HG02623 (cell line): ENCODE measurements around the gene GATD1.

ENCODE experiments used
- ATAC-seq: cut with Tn5 transposase; IDR thresholded peaks from one replicate; pipeline ENCODE4 v1.9.1; 2021; ENCODE audit warnings: moderate library complexity; ENCODE audit not compliant: unreplicated experiment

The GATD1 gene

DNA sequence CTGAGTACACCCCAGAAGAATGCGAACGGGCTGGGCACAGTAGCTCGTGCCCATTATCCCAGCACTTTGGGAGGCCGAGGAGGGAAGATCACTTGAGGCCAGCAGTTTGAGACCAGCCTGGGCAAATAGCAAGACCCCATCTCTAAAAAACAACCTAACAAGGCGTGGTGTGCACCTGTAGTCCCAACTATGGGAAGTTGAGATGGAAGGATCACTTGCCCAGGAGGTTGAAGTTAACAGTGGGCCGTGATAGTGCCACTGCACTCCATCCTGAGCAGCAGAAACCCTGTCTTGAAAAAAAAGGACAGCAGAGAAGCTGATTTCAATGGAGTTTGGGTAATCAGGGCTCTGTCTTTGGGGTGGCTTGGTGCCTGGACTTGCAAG is 35.8 kb upstream of the GATD1 start:
- ATAC-seq, result no peak

DNA sequence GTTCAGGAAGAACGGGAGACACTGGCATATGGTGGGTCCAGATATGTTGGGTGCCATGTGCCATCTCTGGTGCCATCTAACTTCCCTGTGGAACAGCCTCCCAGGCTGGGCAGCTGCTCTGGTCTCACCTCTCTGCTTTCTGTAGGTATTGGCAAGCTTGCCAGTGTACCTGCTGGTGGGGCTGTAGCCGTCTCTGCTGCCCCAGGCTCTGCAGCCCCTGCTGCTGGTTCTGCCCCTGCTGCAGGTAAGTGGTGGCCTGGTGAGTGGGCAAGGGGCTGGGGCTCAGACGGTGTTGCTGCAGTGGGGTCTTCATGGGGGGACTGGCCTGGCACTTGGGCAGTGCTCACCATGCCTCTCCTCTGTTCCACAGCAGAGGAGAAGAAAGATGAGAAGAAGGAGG is 35.1 kb upstream of the GATD1 start:
- ATAC-seq, result no peak

DNA sequence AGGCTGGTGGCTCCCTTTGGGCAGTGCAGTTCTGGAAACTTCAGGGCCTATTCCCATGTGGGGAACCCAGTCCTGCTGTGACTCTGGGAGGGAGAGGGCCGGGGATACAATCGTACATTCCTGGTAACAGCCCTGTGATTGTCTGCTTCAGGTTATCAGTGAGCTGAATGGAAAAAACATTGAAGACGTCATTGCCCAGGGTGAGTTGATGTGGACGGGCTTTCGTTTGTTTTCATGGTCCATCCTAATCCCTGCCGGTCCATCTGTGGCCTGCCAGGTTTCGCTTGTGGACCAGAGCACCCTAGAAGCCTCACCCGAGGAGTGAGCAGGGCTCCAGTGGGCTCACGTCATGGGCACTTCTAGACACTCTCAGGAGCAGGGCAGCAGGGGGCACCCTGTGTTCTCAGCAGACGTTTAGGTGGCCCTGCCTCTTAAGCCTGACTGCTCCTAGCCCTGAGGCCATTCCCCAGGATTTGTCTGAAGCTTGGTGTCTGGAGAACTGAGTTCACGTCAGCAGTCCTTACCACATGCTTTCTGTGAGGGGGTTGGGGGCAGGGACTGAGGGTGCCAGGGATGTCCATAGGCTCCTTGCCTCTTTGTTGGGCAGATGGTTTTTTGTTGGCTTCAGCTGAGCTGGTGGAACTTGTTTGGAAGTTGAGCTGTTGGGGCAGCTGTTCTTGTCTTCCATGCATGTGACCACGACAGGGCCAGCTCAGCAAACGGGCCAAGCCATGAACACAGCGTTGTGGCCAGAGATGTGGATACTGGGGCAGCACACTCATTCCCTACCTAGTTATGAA is 34.4 kb upstream of the GATD1 start:
- no peak for ATAC-seq

DNA sequence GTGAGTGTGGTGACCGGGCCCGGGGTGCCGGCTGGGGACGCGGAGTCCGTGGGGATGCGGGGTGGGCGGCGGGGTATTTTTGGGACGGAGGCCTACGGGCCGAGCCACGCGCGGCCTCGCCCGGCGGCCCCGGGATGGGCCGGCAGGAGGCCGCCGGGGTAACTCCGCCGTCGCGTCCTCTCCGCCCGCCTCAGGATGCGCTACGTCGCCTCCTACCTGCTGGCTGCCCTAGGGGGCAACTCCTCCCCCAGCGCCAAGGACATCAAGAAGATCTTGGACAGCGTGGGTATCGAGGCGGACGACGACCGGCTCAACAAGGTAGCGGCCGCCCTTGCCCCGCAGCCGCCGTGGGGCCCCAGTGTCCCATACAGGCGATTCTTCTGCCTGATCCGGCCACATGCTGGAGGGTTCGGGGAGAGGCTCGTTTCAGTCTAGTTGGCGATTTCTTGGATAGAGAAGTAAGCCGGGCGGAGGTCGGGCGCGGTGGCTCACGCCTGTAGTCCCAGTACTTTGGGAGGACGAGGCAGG is 32.8 kb upstream of the GATD1 start:
- peak; percentile 6 for ATAC-seq

DNA sequence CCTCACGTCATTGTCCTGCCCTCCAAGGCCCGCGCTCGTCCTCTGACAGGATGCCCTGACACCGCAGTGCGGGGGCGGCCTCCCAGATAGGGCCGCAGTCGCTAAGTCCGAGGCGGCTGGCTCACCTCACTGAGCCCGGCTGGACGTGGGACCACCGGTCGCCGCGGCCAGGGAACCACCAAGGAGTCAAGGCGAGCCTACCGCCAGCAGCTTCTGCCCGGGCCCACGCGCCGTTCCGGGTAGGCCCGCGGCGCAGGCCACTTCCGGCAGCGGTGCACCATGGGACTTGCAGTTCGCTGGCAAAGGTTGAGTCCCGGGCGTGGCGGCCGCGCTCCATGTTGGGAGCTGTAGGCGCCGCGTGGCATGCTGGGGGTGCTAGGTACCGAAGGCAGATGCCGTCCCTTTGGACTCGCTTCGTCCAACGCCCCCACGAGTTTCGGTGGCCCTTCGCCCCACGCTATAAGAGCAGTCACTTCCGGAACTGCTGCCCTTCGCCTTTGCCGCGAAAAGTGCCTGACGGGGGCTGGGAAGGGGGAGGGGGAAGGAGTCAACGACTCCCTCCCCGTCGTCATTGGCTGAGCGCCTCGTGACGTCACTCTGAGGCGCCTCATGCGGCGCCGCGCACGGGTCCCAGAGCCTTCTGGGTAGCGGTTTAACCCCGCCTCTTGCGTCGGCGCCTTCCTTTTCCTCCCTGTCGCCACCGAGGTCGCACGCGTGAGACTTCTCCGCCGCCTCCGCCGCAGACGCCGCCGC is 32.2 kb upstream of the GATD1 start, which contains the start of gene RPLP2:
TSS of gene RPLP2 (plus strand) at position 681 of the 753 bp plus-strand sequence. CDS start 268 bp downstream, outside the sequence.
- peak; percentile 62 for ATAC-seq

GRCh38 chr11:808427-809286 is 31.4 kb upstream of the GATD1 start:
- no peak for ATAC-seq

DNA sequence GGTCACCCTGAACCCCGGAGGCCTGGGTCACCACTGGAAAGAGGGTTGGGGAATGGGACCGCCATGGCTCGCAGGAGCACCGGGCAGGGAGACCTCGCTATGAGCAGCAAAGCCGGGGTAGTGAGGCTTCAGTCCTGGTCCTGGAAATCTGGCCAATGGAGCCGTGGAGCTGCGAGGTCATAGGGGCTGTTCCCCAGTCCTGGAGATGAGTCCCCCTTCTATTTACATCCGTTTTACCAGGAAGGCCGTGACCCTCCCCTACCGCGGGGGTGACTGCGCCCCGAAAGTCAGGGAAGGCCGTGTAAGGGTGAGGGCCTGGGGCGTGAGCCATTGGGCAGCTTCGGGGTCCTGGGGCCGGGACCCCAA is 27.3 kb upstream of the GATD1 start:
- ATAC-seq, result no peak

DNA sequence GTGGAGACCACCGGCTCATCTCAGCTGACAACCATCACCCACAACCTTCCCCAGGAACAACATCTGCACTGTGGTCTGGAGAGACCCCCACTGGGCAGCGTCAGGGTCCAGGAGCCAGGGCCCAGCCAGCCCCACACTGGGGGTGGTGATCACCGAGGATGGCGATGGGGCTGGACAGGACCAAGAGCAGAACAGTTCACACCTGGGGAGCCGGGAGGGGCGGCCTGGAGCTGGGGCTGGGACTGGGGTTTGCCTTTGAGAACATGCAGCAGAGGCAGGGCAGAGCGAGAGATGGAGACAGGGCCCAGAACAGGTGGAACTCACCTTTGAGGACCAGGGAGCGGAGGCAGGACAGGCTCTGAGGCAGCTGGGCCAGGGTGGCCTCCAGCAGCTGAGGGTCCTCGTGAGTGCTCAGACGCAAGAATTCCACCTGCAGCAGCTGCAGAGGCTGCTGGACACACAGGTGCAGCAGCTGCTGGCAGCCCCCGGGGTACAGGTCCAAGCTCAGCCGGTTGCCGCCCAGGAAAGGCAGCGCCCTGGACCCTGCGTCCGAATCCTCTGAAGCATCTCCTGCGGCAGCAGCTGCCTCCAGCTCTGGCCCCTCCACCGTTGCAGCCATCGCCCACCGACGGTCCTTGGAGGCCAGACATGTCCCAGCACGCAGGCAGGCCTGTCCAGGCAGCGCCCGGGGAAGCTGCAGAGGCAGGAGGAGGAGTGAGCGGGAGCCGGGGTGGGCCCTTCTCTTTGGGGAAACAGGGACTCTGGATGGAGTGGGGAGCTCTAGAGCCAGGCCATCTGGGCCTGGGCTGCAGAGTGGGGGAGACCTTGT is 26.7 kb upstream of the GATD1 start:
- no peak for ATAC-seq

DNA sequence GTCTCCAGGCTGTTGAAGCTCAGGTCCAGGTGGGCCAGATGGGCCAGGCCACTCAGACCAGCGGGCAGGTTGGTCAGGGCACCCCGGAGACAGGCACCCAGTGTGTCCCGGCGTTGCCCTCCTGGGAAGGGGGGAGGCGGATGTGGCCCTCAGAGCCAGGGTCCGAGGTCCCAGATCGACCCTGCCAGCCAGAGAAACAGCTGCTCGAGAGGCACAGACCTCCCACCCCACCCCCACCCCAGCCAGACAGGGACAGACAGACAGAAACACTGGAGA is 26.1 kb upstream of the GATD1 start:
- ATAC-seq, result no peak

GRCh38 chr11:802693-803466 is 25.6 kb upstream of the GATD1 start:
- ATAC-seq, result no peak

DNA sequence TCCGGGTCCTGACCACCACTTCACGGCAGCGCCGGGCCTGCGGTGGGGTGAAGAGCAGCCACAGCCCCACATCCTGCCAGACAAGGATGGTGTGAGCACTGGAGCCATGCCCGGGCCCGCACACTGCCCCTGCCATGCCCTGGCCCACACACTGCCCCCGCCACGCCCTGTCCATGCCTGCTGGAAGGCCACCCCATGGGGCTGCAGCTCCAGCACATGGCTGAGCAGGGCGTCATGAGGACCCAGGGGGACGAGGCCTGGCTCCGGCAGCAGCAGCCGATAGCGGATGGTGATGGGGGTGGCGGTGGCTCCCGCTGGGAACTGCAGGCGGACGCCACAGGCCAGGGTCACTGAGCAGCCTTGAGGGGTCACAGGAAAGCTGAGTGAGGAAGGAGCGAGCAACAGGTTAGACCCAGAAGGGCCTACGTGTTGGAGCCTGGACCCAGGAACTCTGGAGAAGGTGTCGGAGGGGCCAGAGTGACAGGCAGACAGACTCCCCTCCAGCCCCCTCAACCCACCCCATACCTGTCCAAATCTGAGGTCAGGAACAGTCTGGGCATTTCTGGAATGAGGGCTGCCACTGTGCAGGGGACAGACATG is 24.8 kb upstream of the GATD1 start:
- ATAC-seq, result no peak

DNA sequence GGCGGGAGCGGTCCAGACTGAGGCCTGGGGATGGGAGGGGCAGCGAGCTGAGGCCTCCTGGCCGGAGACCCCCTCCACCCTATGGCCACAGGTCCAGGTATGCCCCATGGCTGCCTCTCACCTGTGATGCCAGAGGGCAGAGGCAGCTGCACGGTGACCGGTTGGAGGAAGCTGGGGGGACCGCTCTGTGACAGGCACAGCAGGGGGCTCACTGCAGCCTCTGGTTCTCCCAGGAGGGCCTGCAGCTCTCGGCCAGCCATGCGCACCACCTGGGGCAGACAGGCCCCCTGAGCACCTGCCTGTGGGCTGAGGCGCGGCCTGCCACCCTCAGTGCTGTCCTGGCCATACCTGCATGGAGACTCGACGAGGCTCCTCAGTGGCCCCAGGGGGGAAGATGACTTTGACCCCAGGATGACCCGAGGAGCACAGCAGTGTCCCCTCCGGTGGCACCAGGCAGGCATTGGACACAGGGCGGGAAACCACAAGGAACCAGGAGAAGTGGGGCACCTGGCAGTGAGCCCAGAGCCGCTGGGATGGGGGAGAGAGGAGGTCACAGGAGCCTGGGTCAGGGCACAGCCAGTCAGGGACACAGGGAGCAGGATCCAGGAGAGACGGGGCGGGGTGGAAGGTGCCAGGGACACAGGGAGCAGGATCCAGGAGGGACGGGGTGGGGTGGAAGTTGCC is 24.0 kb upstream of the GATD1 start:
- no peak for ATAC-seq

GRCh38 chr11:800473-800872 is 23.2 kb upstream of the GATD1 start:
- ATAC-seq, result no peak

DNA sequence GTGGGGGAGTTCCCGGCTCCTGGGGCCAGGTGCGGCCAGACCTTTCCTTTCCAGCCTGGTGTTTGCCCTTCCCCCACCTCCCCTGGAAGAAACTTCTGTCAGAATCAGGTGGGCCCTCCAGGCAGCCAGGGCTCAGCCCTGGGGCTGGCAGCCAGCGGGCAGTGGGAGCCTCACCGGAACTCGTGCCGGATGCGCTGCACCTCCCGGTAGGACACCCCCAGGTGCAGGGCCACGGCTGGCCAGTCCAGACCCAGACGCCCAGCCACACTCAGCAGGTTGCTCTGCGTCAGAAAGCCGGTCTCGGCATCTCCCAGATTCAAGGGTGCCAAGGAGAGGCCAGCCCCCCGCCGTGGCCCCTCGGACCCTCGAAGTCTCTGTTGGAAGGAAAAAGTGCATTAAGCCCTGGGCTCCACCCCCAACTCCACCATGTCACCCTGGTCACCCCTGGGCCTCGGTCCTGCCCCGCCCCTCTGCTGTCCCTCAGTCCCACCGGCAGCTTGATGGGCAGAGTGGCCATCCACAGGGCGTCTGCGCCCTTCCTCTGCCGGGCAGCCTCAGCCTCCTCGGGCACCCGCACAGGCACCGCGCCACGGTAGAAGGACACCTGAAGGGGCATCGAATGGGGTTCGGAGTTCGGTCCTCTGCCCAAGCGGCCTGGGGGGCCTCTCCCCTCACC is 22.5 kb upstream of the GATD1 start:
- ATAC-seq, result no peak

DNA sequence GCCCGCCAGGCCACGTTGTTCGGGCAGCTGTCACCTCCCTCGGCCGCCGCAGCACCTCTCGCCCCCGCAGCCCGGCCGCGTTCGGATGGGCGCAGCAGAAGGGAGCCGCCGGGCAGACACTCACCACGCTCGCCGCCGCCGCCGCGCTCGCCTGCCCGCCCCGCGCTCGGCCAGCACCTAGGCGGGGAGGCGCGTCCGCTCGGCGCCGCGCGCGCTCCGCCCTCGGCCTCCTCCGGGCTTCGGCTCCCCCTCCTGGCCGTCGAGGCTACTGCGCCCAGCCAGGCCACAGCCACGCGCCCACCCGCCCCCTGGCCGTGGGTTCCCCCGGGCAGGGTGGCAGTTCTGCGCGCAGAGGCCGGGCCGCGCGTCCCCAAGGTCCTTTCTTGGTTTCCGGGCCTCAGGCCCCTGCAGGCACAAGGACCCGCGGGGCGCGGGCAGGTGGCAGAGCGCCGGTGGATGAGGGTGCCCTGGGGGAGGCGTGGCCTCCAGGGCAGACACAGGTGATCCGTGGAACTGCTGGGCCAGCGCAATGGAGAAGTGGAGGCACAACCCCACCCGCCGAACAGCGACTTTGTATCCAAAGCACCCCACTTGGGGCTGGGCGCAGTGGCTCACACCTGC is 20.9 kb upstream of the GATD1 start, which contains the start of gene SLC25A22:
TSS of gene SLC25A22 (minus strand) at position 189 of the 621 bp plus-strand sequence. CDS start 3,275 bp downstream, outside the sequence.
- peak; percentile 44 for ATAC-seq

DNA sequence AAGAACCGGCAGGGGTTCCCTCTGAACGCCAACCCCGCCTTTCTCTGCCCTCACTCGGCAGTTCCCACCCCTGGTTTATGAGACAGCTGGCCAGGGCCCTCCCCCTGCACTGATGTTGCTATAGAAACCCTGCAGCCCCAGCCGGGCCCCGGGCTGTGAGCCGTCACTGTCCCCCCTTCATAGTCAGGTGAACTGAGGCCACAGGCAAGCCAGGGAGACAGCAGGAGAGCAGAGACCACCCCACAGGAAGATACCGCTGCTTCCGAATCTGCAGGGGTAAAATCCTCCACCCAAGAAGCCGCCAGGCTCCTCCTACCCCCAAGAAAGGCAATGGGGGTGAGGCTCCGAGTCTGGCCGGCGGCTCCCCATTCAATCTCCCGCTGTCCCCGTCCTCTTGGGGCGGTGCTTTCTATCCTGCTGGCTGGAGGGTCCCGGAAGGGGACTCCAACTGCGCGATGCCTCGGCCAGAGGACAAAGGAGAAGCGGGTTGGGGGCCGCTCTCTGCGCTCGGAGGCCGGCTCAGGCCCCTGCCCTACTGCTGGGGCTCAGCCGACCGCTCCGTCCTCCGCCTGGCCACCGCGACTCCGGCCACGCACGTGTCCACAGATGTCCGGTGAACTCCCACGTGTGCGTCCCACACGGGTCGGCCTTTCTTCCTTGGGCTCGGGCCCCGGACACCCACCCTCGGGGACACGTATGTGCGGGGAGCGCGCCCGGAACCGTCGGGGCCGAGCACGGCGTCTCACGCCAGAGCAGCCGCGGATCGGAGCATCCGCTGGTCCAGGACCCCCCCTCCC is 20.2 kb upstream of the GATD1 start:
- peak; percentile 39 for ATAC-seq
